ENCODE results near the gene AMFR. TPM values are rescaled to one million over a fixed set of nuclear protein-coding genes. Genes with fewer than 3 reads are reported as not detected.

Gene AMFR
- total RNA-seq, 4 donors from 2014 or later = 81.5 to 190 (median 112) TPM

DNA sequence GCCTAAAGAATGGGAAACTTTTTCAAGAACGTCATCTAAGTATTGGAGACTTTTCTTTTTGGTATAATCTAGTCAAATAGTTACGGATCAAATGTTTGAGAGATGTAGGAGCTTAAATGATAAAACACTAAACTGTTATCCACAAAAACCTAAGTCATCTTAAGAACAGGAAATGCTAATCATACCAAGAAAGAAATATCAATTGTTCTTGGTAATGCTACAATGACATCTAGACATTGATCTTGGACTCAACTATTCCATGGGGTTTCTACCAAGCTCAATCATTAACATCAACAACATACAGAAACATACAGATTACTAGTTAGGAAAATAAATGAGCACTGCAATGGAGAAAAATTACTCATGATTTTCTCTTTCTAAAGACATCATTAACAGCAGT lies 21.9 kb upstream of the AMFR start:
- intact Hi-C loops (cut with DNase I; ENCODE audit: low total_unique reads) = no loop called here
- TF ChIP-seq, protein P1, sequence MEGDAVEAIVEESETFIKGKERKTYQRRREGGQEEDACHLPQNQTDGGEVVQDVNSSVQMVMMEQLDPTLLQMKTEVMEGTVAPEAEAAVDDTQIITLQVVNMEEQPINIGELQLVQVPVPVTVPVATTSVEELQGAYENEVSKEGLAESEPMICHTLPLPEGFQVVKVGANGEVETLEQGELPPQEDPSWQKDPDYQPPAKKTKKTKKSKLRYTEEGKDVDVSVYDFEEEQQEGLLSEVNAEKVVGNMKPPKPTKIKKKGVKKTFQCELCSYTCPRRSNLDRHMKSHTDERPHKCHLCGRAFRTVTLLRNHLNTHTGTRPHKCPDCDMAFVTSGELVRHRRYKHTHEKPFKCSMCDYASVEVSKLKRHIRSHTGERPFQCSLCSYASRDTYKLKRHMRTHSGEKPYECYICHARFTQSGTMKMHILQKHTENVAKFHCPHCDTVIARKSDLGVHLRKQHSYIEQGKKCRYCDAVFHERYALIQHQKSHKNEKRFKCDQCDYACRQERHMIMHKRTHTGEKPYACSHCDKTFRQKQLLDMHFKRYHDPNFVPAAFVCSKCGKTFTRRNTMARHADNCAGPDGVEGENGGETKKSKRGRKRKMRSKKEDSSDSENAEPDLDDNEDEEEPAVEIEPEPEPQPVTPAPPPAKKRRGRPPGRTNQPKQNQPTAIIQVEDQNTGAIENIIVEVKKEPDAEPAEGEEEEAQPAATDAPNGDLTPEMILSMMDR (IDR thresholded peaks at IDR 0.05) = no peak
- TF ChIP-seq POLR2A (IDR thresholded peaks at IDR 0.05) = no peak
- Histone ChIP-seq H3K4me1 (peaks cover 7 to 10% of the 10 kb centered on the region in 2 donors), H3K4me3 (no peak overlapping the region), H3K9me3 (no peaks in the 10 kb centered on the region), H3K27me3 (no peaks in the 10 kb centered on the region), H3K36me3 (no peaks in the 10 kb centered on the region), H3K27ac (no peak overlapping the region)
- DNase-seq = no peak

DNA sequence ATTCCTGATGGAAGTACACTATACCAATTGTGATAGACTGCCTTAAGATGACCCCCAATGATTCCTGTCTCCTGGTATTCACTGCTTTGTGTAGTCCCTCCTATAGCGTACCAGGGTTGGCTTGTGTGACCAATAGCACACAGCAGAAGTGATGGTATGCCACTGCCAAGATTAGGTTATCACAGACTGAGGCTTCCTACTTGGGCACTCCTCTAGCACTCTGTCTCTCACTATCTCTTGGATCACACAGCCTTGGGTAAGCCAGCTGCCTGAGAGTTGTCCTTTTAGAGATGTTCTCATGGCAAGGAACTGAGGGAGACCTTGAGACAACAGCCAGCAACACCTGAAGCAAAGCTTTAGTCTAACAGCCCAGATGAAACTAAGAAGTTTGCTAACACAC lies 12.7 kb upstream of the AMFR start:
- no peaks in the 10 kb centered on the region for H3K4me1 ChIP-seq
- H3K27me3 ChIP-seq = no peaks in the 10 kb centered on the region
- no peak overlapping the region for H3K27ac ChIP-seq
- no peaks in the 10 kb centered on the region for H3K9me3 ChIP-seq
- TF ChIP-seq, protein P1 (IDR thresholded peaks at IDR 0.05) = no peak
- no peak for TF ChIP-seq POLR2A (IDR thresholded peaks at IDR 0.05)
- intact Hi-C loops (cut with DNase I; ENCODE audit: low total_unique reads) = no loop called here
- no peaks in the 10 kb centered on the region for H3K36me3 ChIP-seq
- no peak overlapping the region for H3K4me3 ChIP-seq
- no peak for DNase-seq

- intact Hi-C loops (cut with DNase I; ENCODE audit: low total_unique reads) = no loop called here
- Histone ChIP-seq H3K27me3 (no peaks in the 10 kb centered on the region), H3K4me3 (no peak overlapping the region), H3K36me3 (no peaks in the 10 kb centered on the region), H3K9me3 (no peaks in the 10 kb centered on the region), H3K27ac (no peak overlapping the region), H3K4me1 (no peaks in the 10 kb centered on the region)
- TF ChIP-seq POLR2A (IDR thresholded peaks at IDR 0.05) = no peak
- TF ChIP-seq, protein P1 (IDR thresholded peaks at IDR 0.05) = no peak
- no peak for DNase-seq
Measured at GRCh38 chr16:56436258-56436657, 10.9 kb upstream of the AMFR start.

DNA sequence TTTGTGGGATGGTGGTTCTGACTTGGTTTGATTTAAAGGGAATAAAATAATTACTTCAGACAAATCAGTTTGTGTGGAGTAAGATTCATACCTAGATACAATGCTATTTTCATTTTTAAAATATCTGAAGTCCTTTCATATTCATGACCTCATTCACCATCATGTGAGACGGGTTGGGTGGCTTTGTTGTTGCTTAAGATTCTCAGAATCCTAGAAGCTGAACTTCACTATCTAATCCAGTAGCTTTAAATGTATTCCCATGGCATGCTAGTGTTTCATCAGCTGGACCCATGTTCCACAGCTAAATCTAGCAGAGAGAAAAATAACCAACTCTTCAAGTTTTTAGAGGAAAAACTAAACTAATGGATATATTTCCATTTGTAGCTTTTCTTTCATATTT lies 2.7 kb upstream of the AMFR start:
- H3K36me3 ChIP-seq = no peaks in the 10 kb centered on the region
- intact Hi-C loops (cut with DNase I; ENCODE audit: low total_unique reads) = no loop called here

DNA sequence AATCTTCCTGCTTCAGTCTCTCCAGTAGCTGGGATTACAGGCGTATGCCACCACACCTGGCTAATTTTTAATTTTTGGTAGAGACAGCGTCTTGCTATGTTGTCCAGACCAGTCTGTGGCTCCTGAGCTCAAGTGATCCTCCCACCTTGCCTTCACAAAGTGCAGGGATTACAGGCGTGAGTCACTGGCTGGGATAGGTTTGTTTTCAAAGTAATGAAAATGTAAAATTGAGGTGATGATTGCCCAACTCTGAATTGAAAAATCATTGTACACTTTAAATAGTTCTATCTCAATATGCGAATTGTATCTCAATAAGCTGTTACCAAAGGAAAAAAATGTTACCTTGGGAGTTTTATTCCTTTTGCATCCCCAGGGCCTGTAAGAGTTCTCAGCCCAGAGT lies 1.2 kb upstream of the AMFR start:
- no peak for TF ChIP-seq POLR2A (IDR thresholded peaks at IDR 0.05)
- TF ChIP-seq, protein P1 (IDR thresholded peaks at IDR 0.05) = no peak
- Histone ChIP-seq H3K4me1 (peaks cover 0 to 4% of the 10 kb centered on the region in 2 donors), H3K27me3 (no peaks in the 10 kb centered on the region), H3K27ac (peak overlapping the region in 1 of 2 donors; percentile 88), H3K9me3 (no peaks in the 10 kb centered on the region), H3K36me3 (no peaks in the 10 kb centered on the region), H3K4me3 (no peak overlapping the region)
- intact Hi-C loops (cut with DNase I; ENCODE audit: low total_unique reads) = no loop called here
- DNase-seq = no peak

More for the DNA sequence above, 2.7 kb upstream of the AMFR start:
- H3K4me3 ChIP-seq = no peak overlapping the region
- H3K4me1 ChIP-seq = no peaks in the 10 kb centered on the region
- no peak for DNase-seq
- no peaks in the 10 kb centered on the region for H3K27me3 ChIP-seq
- no peaks in the 10 kb centered on the region for H3K9me3 ChIP-seq
- TF ChIP-seq, protein P1 (IDR thresholded peaks at IDR 0.05) = no peak
- TF ChIP-seq POLR2A (IDR thresholded peaks at IDR 0.05) = no peak
- no peak overlapping the region for H3K27ac ChIP-seq

All from uterus (tissue), 4 donors.